ENCODE results near the gene TSPAN9. TPM values are rescaled to one million over a fixed set of nuclear protein-coding genes. Genes with fewer than 3 reads are reported as not detected.

Gene TSPAN9
- polyA plus RNA-seq, 2 of the 4 experiments (the other 2 are of a cell fraction) = 12.4 to 16.1 TPM

DNA sequence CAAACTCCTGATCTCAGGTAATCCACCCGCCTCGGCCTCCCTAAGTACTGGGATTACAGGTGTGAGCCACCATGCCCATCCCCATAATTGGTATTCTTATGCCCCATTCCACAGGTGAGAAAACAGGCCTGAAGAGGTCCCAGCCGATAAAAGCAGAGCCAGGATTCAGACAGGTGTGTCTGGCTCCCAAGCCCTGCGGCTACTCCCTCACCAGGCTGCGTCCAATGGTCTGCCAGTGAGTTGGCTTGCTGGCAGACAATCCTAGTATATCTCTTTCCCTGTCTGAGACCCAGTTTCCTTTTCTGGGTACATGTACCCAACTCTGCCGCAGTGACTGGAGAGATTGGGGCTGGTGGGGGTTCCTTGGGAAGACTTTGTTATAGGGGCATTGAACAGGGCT, 1.9 kb upstream of the TSPAN9 start:
- DNase-seq (ENCODE audit: low read depth in 1 of 2, low spot score in 1 of 2) (no peak), FAIRE-seq (no peak), ATAC-seq (no peak)
- no peak overlapping the region for H3K27ac ChIP-seq
- peaks cover 11% of the 10 kb centered on the region; the same call in 2 of the 3 replicates for H3K4me1 ChIP-seq
- no peak overlapping the region for H3K4me3 ChIP-seq
- POLR2A ChIA-PET = no interaction called here
- CTCF ChIA-PET = interaction anchor here (1.3 to 10.6 kb wide), 5 partner anchors 15 to 225 kb away, joined by 3 to 127 read pairs (median 34); no protein-coding TSS in a partner anchor
- no peaks in the 10 kb centered on the region for H3K9me3 ChIP-seq
- WGBS (ENCODE audit: missing lambda C conversion rate) = 92% methylated on average over 6 of the region's 6 CpGs
- no peak overlapping the region for H3K4me2 ChIP-seq
- TF ChIP-seq, protein P1, sequence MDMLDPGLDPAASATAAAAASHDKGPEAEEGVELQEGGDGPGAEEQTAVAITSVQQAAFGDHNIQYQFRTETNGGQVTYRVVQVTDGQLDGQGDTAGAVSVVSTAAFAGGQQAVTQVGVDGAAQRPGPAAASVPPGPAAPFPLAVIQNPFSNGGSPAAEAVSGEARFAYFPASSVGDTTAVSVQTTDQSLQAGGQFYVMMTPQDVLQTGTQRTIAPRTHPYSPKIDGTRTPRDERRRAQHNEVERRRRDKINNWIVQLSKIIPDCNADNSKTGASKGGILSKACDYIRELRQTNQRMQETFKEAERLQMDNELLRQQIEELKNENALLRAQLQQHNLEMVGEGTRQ (IDR thresholded peaks at IDR 0.05) = no peak
- TF ChIP-seq, protein P2, sequence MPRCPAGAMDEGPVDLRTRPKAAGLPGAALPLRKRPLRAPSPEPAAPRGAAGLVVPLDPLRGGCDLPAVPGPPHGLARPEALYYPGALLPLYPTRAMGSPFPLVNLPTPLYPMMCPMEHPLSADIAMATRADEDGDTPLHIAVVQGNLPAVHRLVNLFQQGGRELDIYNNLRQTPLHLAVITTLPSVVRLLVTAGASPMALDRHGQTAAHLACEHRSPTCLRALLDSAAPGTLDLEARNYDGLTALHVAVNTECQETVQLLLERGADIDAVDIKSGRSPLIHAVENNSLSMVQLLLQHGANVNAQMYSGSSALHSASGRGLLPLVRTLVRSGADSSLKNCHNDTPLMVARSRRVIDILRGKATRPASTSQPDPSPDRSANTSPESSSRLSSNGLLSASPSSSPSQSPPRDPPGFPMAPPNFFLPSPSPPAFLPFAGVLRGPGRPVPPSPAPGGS (IDR thresholded peaks at IDR 0.05) = no peak
- no peak for TF ChIP-seq FOSB (CRISPR knock-in tag; IDR thresholded peaks at IDR 0.05)
- no peak for TF ChIP-seq POLR2A (IDR thresholded peaks at IDR 0.05; ENCODE audit: low read length)
- no peak for TF ChIP-seq SREBF2 (IDR thresholded peaks at IDR 0.05)
- TF ChIP-seq HOXB5 (CRISPR knock-in tag; IDR thresholded peaks at IDR 0.05) = no peak
- TF ChIP-seq, protein P3, sequence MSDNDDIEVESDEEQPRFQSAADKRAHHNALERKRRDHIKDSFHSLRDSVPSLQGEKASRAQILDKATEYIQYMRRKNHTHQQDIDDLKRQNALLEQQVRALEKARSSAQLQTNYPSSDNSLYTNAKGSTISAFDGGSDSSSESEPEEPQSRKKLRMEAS (IDR thresholded peaks at IDR 0.05) = no peak
- TF ChIP-seq RNF2 (IDR thresholded peaks at IDR 0.05; ENCODE audit: borderline replicate concordance, low read depth) = no peak
- no peak for TF ChIP-seq BHLHE40 (IDR thresholded peaks at IDR 0.05; ENCODE audit: low read depth, low read length)
- TF ChIP-seq TFCP2L1 (CRISPR knock-in tag; IDR thresholded peaks at IDR 0.05) = no peak
- no peak for TF ChIP-seq NFE2L2 (conservative IDR thresholded peaks at IDR 0.05; ENCODE audit: low read length)
- TF ChIP-seq CBX8 (IDR thresholded peaks at IDR 0.05) = no peak
- TF ChIP-seq EP300 (IDR thresholded peaks at IDR 0.05) = no peak
- TF ChIP-seq, protein P4, sequence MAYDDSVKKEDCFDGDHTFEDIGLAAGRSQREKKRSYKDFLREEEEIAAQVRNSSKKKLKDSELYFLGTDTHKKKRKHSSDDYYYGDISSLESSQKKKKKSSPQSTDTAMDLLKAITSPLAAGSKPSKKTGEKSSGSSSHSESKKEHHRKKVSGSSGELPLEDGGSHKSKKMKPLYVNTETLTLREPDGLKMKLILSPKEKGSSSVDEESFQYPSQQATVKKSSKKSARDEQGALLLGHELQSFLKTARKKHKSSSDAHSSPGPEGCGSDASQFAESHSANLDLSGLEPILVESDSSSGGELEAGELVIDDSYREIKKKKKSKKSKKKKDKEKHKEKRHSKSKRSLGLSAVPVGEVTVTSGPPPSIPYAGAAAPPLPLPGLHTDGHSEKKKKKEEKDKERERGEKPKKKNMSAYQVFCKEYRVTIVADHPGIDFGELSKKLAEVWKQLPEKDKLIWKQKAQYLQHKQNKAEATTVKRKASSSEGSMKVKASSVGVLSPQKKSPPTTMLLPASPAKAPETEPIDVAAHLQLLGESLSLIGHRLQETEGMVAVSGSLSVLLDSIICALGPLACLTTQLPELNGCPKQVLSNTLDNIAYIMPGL (CRISPR knock-in tag; IDR thresholded peaks at IDR 0.05; ENCODE audit: borderline replicate concordance) = no peak
- TF ChIP-seq PHF8 (IDR thresholded peaks at IDR 0.05; ENCODE audit: borderline replicate concordance, low read depth) = no peak
- TF ChIP-seq CEBPB (IDR thresholded peaks at IDR 0.05) = no peak
- TF ChIP-seq NPAS2 (CRISPR knock-in tag; IDR thresholded peaks at IDR 0.05; ENCODE audit: borderline replicate concordance) = no peak
- TF ChIP-seq ESRRA (IDR thresholded peaks at IDR 0.05; ENCODE audit: borderline replicate concordance, low read length) = no peak
- TF ChIP-seq MAZ (IDR thresholded peaks at IDR 0.05; ENCODE audit: borderline replicate concordance, low read depth, low read length) = no peak

DNA sequence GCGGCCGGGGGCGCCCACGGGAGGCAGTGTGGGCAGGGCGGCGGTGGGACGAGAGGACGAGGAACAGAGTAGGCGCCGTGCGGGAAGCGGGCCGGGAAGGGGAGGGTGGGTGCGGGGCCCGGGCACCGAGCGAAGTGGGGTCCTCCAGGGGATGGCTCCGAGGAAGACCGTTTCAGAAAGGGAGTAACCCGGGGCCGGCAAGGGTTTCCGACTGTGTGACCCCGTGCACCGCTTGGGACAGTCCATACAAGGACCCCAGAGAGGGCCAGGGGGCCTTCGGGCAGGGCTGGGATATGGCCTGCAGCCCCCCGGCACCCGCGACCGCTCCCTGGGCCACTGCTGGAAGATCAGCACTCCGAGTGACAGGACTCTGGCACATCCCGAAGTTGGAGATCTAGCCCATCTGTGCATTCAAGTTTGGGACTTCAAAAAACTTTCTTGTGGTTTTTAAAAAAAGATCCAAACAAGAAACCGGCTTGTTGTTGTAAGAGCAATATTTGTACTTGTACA, 448 bp downstream of the TSPAN9 start:
- WGBS (ENCODE audit: missing lambda C conversion rate) = 9% methylated on average over 18 of the region's 32 CpGs
- POLR2A ChIA-PET = interaction anchor here (0.6 kb wide), 1 partner anchor 193 kb away, joined by 9 read pairs; no protein-coding TSS in a partner anchor
- CTCF ChIA-PET = interaction anchor here (0.7 to 1.3 kb wide), 3 partner anchors 10 to 198 kb away, joined by 3 to 8 read pairs (median 3); no protein-coding TSS in a partner anchor
- no peaks in the 10 kb centered on the region for H3K9me3 ChIP-seq
- peak overlapping the region; percentile 94 for H3K4me2 ChIP-seq
- ATAC-seq = peak; percentile 14 to 49
- DNase-seq (ENCODE audit: low read depth in 1 of 2, low spot score in 1 of 2) = no peak
- peak overlapping the region; percentile 83 to 87 for H3K27ac ChIP-seq
- peak overlapping the region; percentile 87 for H3K4me3 ChIP-seq
- no peak for FAIRE-seq
- H3K4me1 ChIP-seq = peaks cover 11% of the 10 kb centered on the region; the same call in 2 of the 3 replicates
- TF ChIP-seq RFX5 (IDR thresholded peaks at IDR 0.05) (no peak), HDAC2 (IDR thresholded peaks at IDR 0.05) (no peak), KDM5A (IDR thresholded peaks at IDR 0.05) (no peak), JUN (IDR thresholded peaks at IDR 0.05) (no peak), SREBF2 (IDR thresholded peaks at IDR 0.05) (no peak), TFCP2L1 (CRISPR knock-in tag; IDR thresholded peaks at IDR 0.05) (no peak), NR3C1 (IDR thresholded peaks at IDR 0.05) (no peak), TP53 (CRISPR knock-in tag; IDR thresholded peaks at IDR 0.05) (no peak), RCOR1 (IDR thresholded peaks at IDR 0.05; ENCODE audit: low read depth, low read length) (no peak), FOSB (CRISPR knock-in tag; IDR thresholded peaks at IDR 0.05) (no peak), NPAS2 (CRISPR knock-in tag; IDR thresholded peaks at IDR 0.05; ENCODE audit: borderline replicate concordance) (no peak)
- TF ChIP-seq, protein P5, sequence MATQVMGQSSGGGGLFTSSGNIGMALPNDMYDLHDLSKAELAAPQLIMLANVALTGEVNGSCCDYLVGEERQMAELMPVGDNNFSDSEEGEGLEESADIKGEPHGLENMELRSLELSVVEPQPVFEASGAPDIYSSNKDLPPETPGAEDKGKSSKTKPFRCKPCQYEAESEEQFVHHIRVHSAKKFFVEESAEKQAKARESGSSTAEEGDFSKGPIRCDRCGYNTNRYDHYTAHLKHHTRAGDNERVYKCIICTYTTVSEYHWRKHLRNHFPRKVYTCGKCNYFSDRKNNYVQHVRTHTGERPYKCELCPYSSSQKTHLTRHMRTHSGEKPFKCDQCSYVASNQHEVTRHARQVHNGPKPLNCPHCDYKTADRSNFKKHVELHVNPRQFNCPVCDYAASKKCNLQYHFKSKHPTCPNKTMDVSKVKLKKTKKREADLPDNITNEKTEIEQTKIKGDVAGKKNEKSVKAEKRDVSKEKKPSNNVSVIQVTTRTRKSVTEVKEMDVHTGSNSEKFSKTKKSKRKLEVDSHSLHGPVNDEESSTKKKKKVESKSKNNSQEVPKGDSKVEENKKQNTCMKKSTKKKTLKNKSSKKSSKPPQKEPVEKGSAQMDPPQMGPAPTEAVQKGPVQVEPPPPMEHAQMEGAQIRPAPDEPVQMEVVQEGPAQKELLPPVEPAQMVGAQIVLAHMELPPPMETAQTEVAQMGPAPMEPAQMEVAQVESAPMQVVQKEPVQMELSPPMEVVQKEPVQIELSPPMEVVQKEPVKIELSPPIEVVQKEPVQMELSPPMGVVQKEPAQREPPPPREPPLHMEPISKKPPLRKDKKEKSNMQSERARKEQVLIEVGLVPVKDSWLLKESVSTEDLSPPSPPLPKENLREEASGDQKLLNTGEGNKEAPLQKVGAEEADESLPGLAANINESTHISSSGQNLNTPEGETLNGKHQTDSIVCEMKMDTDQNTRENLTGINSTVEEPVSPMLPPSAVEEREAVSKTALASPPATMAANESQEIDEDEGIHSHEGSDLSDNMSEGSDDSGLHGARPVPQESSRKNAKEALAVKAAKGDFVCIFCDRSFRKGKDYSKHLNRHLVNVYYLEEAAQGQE (IDR thresholded peaks at IDR 0.05) = no peak
- TF ChIP-seq, protein P2 (IDR thresholded peaks at IDR 0.05) = no peak
- TF ChIP-seq, protein P3 (IDR thresholded peaks at IDR 0.05) = no peak
- TF ChIP-seq, protein P6, sequence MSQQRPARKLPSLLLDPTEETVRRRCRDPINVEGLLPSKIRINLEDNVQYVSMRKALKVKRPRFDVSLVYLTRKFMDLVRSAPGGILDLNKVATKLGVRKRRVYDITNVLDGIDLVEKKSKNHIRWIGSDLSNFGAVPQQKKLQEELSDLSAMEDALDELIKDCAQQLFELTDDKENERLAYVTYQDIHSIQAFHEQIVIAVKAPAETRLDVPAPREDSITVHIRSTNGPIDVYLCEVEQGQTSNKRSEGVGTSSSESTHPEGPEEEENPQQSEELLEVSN (IDR thresholded peaks at IDR 0.05; ENCODE audit: borderline replicate concordance, low read depth) = no peak
